HepG2 (cell line): ENCODE measurements around the gene CRKL. TPM values are rescaled to one million over a fixed set of nuclear protein-coding genes. Genes with fewer than 3 reads are reported as not detected.
A peak's percentile ranks its signal among the peaks of the same experiment; 100 is the strongest.

Source experiments
- ATF3 ChIP-seq: sonication (generic); formaldehyde crosslinking; IDR thresholded peaks from 2 replicates; pipeline ENCODE4 v1.4.0; 2020; ENCODE audit warnings: missing genetic modification reagents
- ELF3 ChIP-seq: IDR thresholded peaks from 2 replicates; pipeline ENCODE4 v1.6.1; 2016; ENCODE audit warnings: missing genetic modification reagents, missing compliant biosample characterization
- GPBP1L1 ChIP-seq: sonication (generic); formaldehyde crosslinking; IDR thresholded peaks from 2 replicates; pipeline ENCODE4 v1.5.0; 2020; ENCODE audit warnings: mild to moderate bottlenecking, missing genetic modification reagents
- HOXA9 ChIP-seq: sonication (generic); formaldehyde crosslinking; IDR thresholded peaks from 2 replicates; pipeline ENCODE4 v1.8.1; 2022; ENCODE audit warnings: missing genetic modification reagents, mild to moderate bottlenecking, moderate library complexity, borderline replicate concordance
- JDP2 ChIP-seq: sonication (generic); formaldehyde crosslinking; IDR thresholded peaks from 2 replicates; pipeline ENCODE4 v1.8.1; 2022; ENCODE audit warnings: missing genetic modification reagents, borderline replicate concordance
- KAT2B ChIP-seq: fragments of 150-350 bp; IDR thresholded peaks from 2 replicates; pipeline ENCODE4 v1.6.1; 2014; ENCODE audit warnings: low read depth, low read length, borderline replicate concordance
- KDM4B ChIP-seq: sonication (generic); formaldehyde crosslinking; IDR thresholded peaks from 2 replicates; pipeline ENCODE4 v1.4.0; 2020; ENCODE audit warnings: missing genetic modification reagents
- KLF16 ChIP-seq, 2 experiments: sonication (generic) in 1 of 2; formaldehyde crosslinking in 1 of 2; IDR thresholded peaks; 2 replicates each; pipeline versions ENCODE4 v1.6.1 to v1.8.0; 2016 to 2023; ENCODE audit warnings: missing genetic modification reagents in 2 of 2, missing compliant biosample characterization in 1 of 2
- MTA1 ChIP-seq: sonication (generic); formaldehyde crosslinking; IDR thresholded peaks from 2 replicates; pipeline ENCODE4 v1.4.0; 2020; ENCODE audit warnings: missing genetic modification reagents, mild to moderate bottlenecking, borderline replicate concordance
- PAF1 ChIP-seq: IDR thresholded peaks from 2 replicates; pipeline ENCODE4 v1.6.1; 2016; ENCODE audit warnings: missing genetic modification reagents, missing compliant biosample characterization
- RFXANK ChIP-seq: IDR thresholded peaks from 2 replicates; pipeline ENCODE4 v1.6.1; 2016
- RNF2 ChIP-seq: fragments of 450-650 bp; conservative IDR thresholded peaks from 2 replicates; pipeline ENCODE4 v1.6.1; 2016; ENCODE audit warnings: low read depth
- SAFB2 ChIP-seq: sonication (generic); formaldehyde crosslinking; IDR thresholded peaks from 2 replicates; pipeline ENCODE4 v1.5.1; 2020; ENCODE audit warnings: missing genetic modification reagents, low read depth, mild to moderate bottlenecking, borderline replicate concordance
- SOX5 ChIP-seq: IDR thresholded peaks from 2 replicates; pipeline ENCODE4 v1.6.1; 2016; ENCODE audit warnings: borderline replicate concordance
- SYNCRIP ChIP-seq: fragments of 200-400 bp; formaldehyde crosslinking; IDR thresholded peaks from 2 replicates; pipeline ENCODE4 v1.6.1; 2018; ENCODE audit warnings: mild to moderate bottlenecking, low read depth, low read length; ENCODE audit not compliant: insufficient read depth
- ZBTB39 ChIP-seq: sonication (generic); formaldehyde crosslinking; IDR thresholded peaks from 2 replicates; pipeline ENCODE4 v1.5.0; 2020; ENCODE audit warnings: missing genetic modification reagents
- ZBTB7A ChIP-seq: sonication (generic); formaldehyde crosslinking; IDR thresholded peaks from 2 replicates; pipeline ENCODE4 v1.8.0; 2022; ENCODE audit warnings: mild to moderate bottlenecking, missing genetic modification reagents
- ZFP36 ChIP-seq: fragments of 150-350 bp; IDR thresholded peaks from 2 replicates; pipeline ENCODE4 v1.6.1; 2018; ENCODE audit warnings: borderline replicate concordance, low read length, low read depth; ENCODE audit not compliant: partially characterized antibody
- ZMYM2 ChIP-seq: sonication (generic); formaldehyde crosslinking; IDR thresholded peaks from 2 replicates; pipeline ENCODE4 v1.8.0; 2022; ENCODE audit warnings: mild to moderate bottlenecking, missing genetic modification reagents
- ZNF12 ChIP-seq: sonication (generic); formaldehyde crosslinking; IDR thresholded peaks from 2 replicates; pipeline ENCODE4 v1.5.0; 2020; ENCODE audit warnings: missing genetic modification reagents
- ZNF17 ChIP-seq: sonication (generic); formaldehyde crosslinking; IDR thresholded peaks from 2 replicates; pipeline ENCODE4 v1.5.0; 2020; ENCODE audit warnings: mild to moderate bottlenecking, missing genetic modification reagents
- ZNF20 ChIP-seq: sonication (generic); formaldehyde crosslinking; IDR thresholded peaks from 2 replicates; pipeline ENCODE4 v1.4.0; 2020; ENCODE audit warnings: mild to moderate bottlenecking, moderate library complexity, missing genetic modification reagents
- ZNF224 ChIP-seq: sonication (generic); formaldehyde crosslinking; IDR thresholded peaks from 2 replicates; pipeline ENCODE4 v1.5.0; 2020; ENCODE audit warnings: mild to moderate bottlenecking, missing genetic modification reagents
- ZNF367 ChIP-seq: sonication (generic); formaldehyde crosslinking; IDR thresholded peaks from 2 replicates; pipeline ENCODE4 v1.4.0; 2020; ENCODE audit warnings: missing genetic modification reagents, borderline replicate concordance
- ZNF530 ChIP-seq: sonication (generic); formaldehyde crosslinking; IDR thresholded peaks from 2 replicates; pipeline ENCODE4 v1.5.0; 2020; ENCODE audit warnings: low read depth, mild to moderate bottlenecking, missing genetic modification reagents
- ZNF598 ChIP-seq: sonication (generic); formaldehyde crosslinking; IDR thresholded peaks from 2 replicates; pipeline ENCODE4 v1.5.1; 2020; ENCODE audit warnings: mild to moderate bottlenecking, missing genetic modification reagents, borderline replicate concordance
- ZNF773 ChIP-seq: sonication (generic); formaldehyde crosslinking; IDR thresholded peaks from 2 replicates; pipeline ENCODE4 v1.4.0; 2020; ENCODE audit warnings: missing genetic modification reagents, borderline replicate concordance
- ZNF777 ChIP-seq: sonication (generic); formaldehyde crosslinking; IDR thresholded peaks from 2 replicates; pipeline ENCODE4 v1.4.0; 2020; ENCODE audit warnings: missing genetic modification reagents
- ZNF790 ChIP-seq: sonication (generic); formaldehyde crosslinking; IDR thresholded peaks from 2 replicates; pipeline ENCODE4 v1.8.0; 2022; ENCODE audit warnings: missing genetic modification reagents, mild to moderate bottlenecking, borderline replicate concordance
- ZNF879 ChIP-seq: sonication (generic); formaldehyde crosslinking; IDR thresholded peaks from 2 replicates; pipeline ENCODE4 v1.8.1; 2023; ENCODE audit warnings: missing genetic modification reagents
- ZSCAN22 ChIP-seq: sonication (generic); formaldehyde crosslinking; IDR thresholded peaks from 2 replicates; pipeline ENCODE4 v1.4.0; 2020; ENCODE audit warnings: mild to moderate bottlenecking, missing genetic modification reagents
- polyA plus RNA-seq, 8 experiments: library from polyadenylated mRNA; depleted of rRNA in 3 of 8; stranded (reverse) in 7 of 8; unstranded in 1 of 8; fragments of >200 nt; fragmentation: Illumina TruSeq in 4 of 8; extraction: Trizol in 4 of 8; gene quantifications; 2 replicates each; pipeline versions ENCODE4 v1.2.1 to v1.2.3, GENCODE V29; 2011 to 2016; ENCODE audit warnings: low read depth in 4 of 8, missing spikeins in 1 of 8, mixed read lengths in 1 of 8; ENCODE audit not compliant: insufficient read depth in 1 of 8
- total RNA-seq, 5 experiments: library from RNA; depleted of rRNA; stranded (reverse); fragments of >200 nt; fragmentation: Illumina TruSeq; extraction: Trizol; gene quantifications; 2 replicates each; pipeline ENCODE4 v1.2.3, GENCODE V29; 2016; ENCODE audit warnings: low read depth in 1 of 5

The CRKL gene
- total and polyA plus RNA-seq, 2 of the 13 experiments (the other 11 are each of a cell fraction or from before 2014, with no cell fraction given) = 37.4 to 60.6 TPM

GRCh38 chr22:20949698-20950183, 32.5 kb downstream of the CRKL start (continued):
- no peak for TF ChIP-seq MTA1 (CRISPR knock-in tag)
- no peak for TF ChIP-seq PAF1 (CRISPR knock-in tag)
- no peak for TF ChIP-seq ZNF790 (CRISPR knock-in tag)
- TF ChIP-seq SYNCRIP = no peak
- no peak for TF ChIP-seq ZNF17 (CRISPR knock-in tag)
- TF ChIP-seq ZSCAN22 (CRISPR knock-in tag) = no peak
- TF ChIP-seq SAFB2 (CRISPR knock-in tag) = no peak
- peak; percentile 89 for TF ChIP-seq SOX5 (CRISPR knock-in tag)
- no peak for TF ChIP-seq ZBTB39 (CRISPR knock-in tag)
- TF ChIP-seq ZBTB7A (CRISPR knock-in tag) = no peak
- no peak for TF ChIP-seq ZNF367
- 0 out of 2 replicates have a peak, but pooled peaks have one; percentile 45 for TF ChIP-seq ZNF224
- TF ChIP-seq RFXANK (CRISPR knock-in tag) = no peak
- no peak for TF ChIP-seq JDP2 (CRISPR knock-in tag)
- TF ChIP-seq ZNF773 = no peak
- TF ChIP-seq ELF3 (CRISPR knock-in tag) = peak; percentile 95
- TF ChIP-seq ZFP36 = no peak
- no peak for TF ChIP-seq ZNF777 (CRISPR knock-in tag)
- 0 out of 2 replicates have a peak, but pooled peaks have one; percentile 27 for TF ChIP-seq ZNF12
- TF ChIP-seq HOXA9 (CRISPR knock-in tag) = no peak
- TF ChIP-seq ZMYM2 (CRISPR knock-in tag) = 0 out of 2 replicates have a peak, but pooled peaks have one; percentile 19
- TF ChIP-seq ZNF20 = no peak
- peak in 1 of 2 experiments; percentile 50; a peak in 2 of 4 replicates for TF ChIP-seq KLF16 (CRISPR knock-in tag; IDR thresholded peaks at IDR 0.05)
- peak; percentile 68; the same call in 1 of the 2 replicates for TF ChIP-seq KDM4B (CRISPR knock-in tag)
- no peak for TF ChIP-seq ZNF879 (CRISPR knock-in tag)
- TF ChIP-seq ZNF530 (CRISPR knock-in tag) = no peak
- no peak for TF ChIP-seq KAT2B
- TF ChIP-seq GPBP1L1 (CRISPR knock-in tag) = no peak
- TF ChIP-seq ZNF598 (CRISPR knock-in tag) = no peak
- no peak for TF ChIP-seq ATF3
- TF ChIP-seq RNF2 = no peak
